Mucosa of descending colon (tissue), 3 donors: ENCODE data around the gene PLEKHH2. TPM values are rescaled to one million over a fixed set of nuclear protein-coding genes. Genes with fewer than 3 reads are reported as not detected.

ENCODE experiments used
- ATAC-seq: fragments of 200-7000 bp; cut with Tn5 transposase; one replicate; pipeline ENCODE4 v1.9.1; 2020; ENCODE audit warnings: mild to moderate bottlenecking, moderate library complexity
- DNase-seq, 3 donors: peaks; one replicate each; pipeline ENCODE4 v3.0.0-alpha.2; 2020
- H3K36me3 ChIP-seq: fragments of 200-600 bp; one replicate; pipeline ENCODE4 v1.8.0; 2021; ENCODE audit warnings: low read depth, mild to moderate bottlenecking
- H3K4me1 ChIP-seq: fragments of 200-600 bp; one replicate; pipeline ENCODE4 v1.8.0; 2021; ENCODE audit warnings: low read depth, mild to moderate bottlenecking
- H3K4me3 ChIP-seq: fragments of 200-600 bp; one replicate; pipeline ENCODE4 v1.8.0; 2021; ENCODE audit warnings: mild to moderate bottlenecking
- H3K9me3 ChIP-seq: fragments of 200-600 bp; one replicate; pipeline ENCODE4 v1.8.0; 2021; ENCODE audit warnings: mild to moderate bottlenecking
- intact Hi-C, 2 donors: fragments of 100-400 bp; cut with DNase I in 1 of 2; cut with micrococcal nuclease in 1 of 2; formaldehyde crosslinking; loops; one replicate each; pipeline versions ENCODE4 v1.11.0 to v1.11.1; 2022; cut with DNase I, micrococcal nuclease
- total RNA-seq, 3 donors: library from RNA; stranded (reverse); fragmentation: NEBNext Ultra II Directional in 2 of 3; extraction: Animal tissue kit (Norgen Biotek cat#: 25700) in 2 of 3; gene quantifications; one replicate each; pipeline versions ENCODE4 v1.2.1 to v1.2.4, GENCODE V29; 2021 to 2023
- TF ChIP-seq, protein P1 (sequence below): fragments of 200-600 bp; IDR thresholded peaks from one replicate; pipeline ENCODE4 v1.8.0; 2022; ENCODE audit warnings: antibody characterized with exemption, mild to moderate bottlenecking
- donor health status: DM: no; HTN: no; CAD: no; lungs with moderate emphysema.
- donor health status: DM: no; HTN: no; CAD: no.
- donor health status: DM: no; HTN: yes; CAD: no.

Gene PLEKHH2
- total RNA-seq, 3 donors from 2014 or later = 2.6 to 25.6 (median 4.1) TPM

DNA sequence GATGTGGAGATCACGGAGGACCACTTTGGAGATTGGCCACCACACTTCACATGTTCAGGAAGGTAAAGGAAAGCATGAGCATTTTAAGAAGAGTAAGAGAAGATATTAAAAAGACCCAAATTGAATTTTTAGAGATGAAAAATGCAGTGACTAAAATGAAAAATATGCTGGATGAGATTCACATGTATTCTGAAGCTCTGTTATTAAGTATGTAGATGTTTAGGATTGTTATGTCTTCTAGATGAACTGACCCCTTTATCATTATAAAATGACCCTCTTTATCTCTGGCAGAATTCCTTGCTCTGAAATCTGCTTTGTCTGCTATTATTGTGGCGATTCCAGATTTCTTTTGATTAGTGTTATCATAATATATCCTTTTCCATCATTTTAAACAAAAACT lies 100.8 kb downstream of the PLEKHH2 start:
- Histone ChIP-seq H3K4me1 (no peaks in the 10 kb centered on the region), H3K36me3 (no peaks in the 10 kb centered on the region), H3K9me3 (no peaks in the 10 kb centered on the region), H3K4me3 (no peak overlapping the region)
- no peak for ATAC-seq
- TF ChIP-seq, protein P1, sequence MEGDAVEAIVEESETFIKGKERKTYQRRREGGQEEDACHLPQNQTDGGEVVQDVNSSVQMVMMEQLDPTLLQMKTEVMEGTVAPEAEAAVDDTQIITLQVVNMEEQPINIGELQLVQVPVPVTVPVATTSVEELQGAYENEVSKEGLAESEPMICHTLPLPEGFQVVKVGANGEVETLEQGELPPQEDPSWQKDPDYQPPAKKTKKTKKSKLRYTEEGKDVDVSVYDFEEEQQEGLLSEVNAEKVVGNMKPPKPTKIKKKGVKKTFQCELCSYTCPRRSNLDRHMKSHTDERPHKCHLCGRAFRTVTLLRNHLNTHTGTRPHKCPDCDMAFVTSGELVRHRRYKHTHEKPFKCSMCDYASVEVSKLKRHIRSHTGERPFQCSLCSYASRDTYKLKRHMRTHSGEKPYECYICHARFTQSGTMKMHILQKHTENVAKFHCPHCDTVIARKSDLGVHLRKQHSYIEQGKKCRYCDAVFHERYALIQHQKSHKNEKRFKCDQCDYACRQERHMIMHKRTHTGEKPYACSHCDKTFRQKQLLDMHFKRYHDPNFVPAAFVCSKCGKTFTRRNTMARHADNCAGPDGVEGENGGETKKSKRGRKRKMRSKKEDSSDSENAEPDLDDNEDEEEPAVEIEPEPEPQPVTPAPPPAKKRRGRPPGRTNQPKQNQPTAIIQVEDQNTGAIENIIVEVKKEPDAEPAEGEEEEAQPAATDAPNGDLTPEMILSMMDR = no peak
- intact Hi-C loops = no loop called here
- no peak for DNase-seq

DNA sequence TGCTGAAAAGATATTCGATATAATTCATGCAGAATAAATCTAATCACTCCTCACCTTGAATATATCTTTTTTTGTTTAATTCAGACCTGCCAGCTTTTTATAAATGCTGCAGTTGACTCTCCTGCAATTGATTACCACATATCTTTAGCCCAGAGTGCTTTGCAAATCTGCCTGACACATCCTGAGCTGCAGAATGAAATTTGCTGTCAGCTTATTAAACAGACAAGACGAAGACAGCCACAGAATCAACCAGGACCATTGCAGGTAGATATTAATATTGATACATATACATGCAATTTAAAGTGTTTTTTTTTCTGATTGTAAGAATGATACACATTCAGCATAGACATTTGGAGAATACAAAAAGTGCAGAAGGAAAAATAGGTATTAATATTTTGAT lies 101.2 kb downstream of the PLEKHH2 start:
- ATAC-seq (no peak), DNase-seq (no peak)
- intact Hi-C loops = no loop called here
- H3K36me3 ChIP-seq = no peaks in the 10 kb centered on the region
- H3K4me1 ChIP-seq = no peaks in the 10 kb centered on the region
- H3K9me3 ChIP-seq = no peaks in the 10 kb centered on the region
- no peak overlapping the region for H3K4me3 ChIP-seq
- TF ChIP-seq, protein P1 = no peak

DNA sequence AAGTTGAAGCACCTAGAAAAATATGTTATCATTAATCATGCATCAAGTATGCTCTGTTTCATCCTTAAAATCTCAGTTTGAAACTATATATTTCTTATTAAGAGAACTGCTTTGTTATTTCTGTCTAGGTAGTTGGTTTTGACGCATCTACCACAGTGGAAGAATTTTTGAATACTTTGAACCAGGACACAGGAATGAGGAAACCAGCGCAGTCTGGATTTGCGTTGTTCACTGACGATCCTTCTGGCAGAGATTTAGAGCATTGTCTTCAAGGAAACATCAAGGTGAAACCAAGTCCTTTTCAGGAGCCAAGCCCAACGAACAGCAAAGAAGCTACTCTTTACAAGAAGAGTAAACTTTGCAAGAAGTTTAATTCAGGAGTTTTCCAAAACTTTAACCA lies 106.6 kb downstream of the PLEKHH2 start:
- DNase-seq (no peak), ATAC-seq (no peak)
- intact Hi-C loops = no loop called here
- no peaks in the 10 kb centered on the region for H3K4me1 ChIP-seq
- no peaks in the 10 kb centered on the region for H3K36me3 ChIP-seq
- TF ChIP-seq, protein P1 = no peak
- H3K4me3 ChIP-seq = no peak overlapping the region
- no peaks in the 10 kb centered on the region for H3K9me3 ChIP-seq

DNA sequence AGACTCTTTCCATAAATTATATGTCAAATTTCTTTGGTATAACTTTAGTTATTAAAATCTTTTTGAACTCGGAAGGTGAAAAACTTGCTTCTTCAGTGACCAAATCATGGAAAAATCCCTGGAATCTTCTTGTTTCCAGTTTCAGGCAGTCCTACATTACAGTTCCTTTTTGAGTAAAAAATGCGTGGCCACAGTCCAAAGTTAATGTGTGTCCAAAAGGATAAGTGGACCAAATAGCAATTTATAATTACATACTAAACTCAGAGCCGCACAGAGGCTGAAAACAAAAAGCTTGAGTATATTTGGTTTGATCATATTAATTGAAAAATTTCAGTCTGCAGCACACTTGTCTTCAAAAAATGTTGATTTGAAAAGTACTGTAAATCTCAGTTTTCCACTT lies 108.4 kb downstream of the PLEKHH2 start:
- Histone ChIP-seq H3K36me3 (no peaks in the 10 kb centered on the region), H3K4me3 (no peak overlapping the region), H3K9me3 (no peaks in the 10 kb centered on the region), H3K4me1 (no peaks in the 10 kb centered on the region)
- DNase-seq = no peak
- TF ChIP-seq, protein P1 = no peak
- intact Hi-C loops = no loop called here
- ATAC-seq = no peak

DNA sequence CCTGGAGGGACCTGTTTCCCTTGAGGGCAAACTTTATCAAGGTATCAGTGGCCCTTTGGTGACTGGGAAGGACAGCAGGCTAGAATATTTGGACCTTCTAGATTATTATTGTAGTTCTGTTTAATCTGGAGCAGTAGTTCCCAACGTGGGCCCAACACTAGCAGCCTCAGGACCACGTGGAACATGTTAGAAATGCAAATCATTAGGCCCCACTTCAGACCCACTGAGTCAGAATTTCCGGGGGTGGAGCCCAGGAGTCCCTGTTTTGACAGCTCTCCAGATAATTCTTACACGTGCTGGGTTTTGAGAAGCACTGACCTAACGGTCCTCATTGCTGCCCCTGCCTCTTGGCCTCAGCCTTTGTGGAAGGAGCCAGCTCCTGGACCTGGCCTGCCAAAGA lies 111.3 kb downstream of the PLEKHH2 start:
- Histone ChIP-seq H3K4me3 (no peak overlapping the region), H3K36me3 (no peaks in the 10 kb centered on the region), H3K9me3 (no peaks in the 10 kb centered on the region), H3K4me1 (no peaks in the 10 kb centered on the region)
- TF ChIP-seq, protein P1 = no peak
- no peak for DNase-seq
- no peak for ATAC-seq
- intact Hi-C loops = no loop called here

DNA sequence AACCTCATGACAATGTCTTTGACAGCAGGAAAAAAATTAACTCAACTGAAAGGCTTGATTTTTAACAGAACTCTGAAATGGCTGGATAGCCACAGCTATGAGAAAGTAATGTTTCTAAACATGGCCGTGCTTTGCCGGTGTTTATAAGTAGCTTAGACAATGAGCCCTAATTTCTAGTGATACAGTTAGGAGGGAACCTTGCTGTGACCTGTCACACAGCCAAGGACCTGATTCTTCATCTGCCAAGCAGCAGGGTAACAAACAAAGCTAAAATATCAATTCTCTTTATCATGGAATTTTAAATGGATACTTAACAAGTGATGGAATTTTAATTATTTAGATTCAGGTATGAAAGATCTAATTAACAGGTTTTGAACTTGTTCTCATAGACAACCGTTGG lies 112.5 kb downstream of the PLEKHH2 start:
- H3K4me1 ChIP-seq = no peaks in the 10 kb centered on the region
- H3K36me3 ChIP-seq = no peaks in the 10 kb centered on the region
- TF ChIP-seq, protein P1 = no peak
- DNase-seq (no peak), ATAC-seq (no peak)
- intact Hi-C loops = no loop called here
- H3K9me3 ChIP-seq = no peaks in the 10 kb centered on the region
- H3K4me3 ChIP-seq = no peak overlapping the region
